GM12878 (cell line): ENCODE measurements around the gene SUFU. TPM values are rescaled to one million over a fixed set of nuclear protein-coding genes. Genes with fewer than 3 reads are reported as not detected.
A peak's percentile ranks its signal among the peaks of the same experiment; 100 is the strongest.

Source experiments
- ATAC-seq: fragments of 200-7000 bp; cut with Tn5 transposase; 3 replicates; pipeline ENCODE4 v1.9.1; 2020; ENCODE audit warnings: mild to moderate bottlenecking, moderate library complexity
- BruUV-seq: library from RNA; stranded (reverse); fragments of 400-500 nt; replicated peaks from 2 replicates; lab custom pipeline; 2021; lab: Mats Ljungman, UMichigan
- CTCF ChIA-PET: fragments of 300-600 bp; sonication (Branson Sonifier 250); formaldehyde crosslinking; extraction: SDS; loops from one replicate; lab custom pipeline; 2021; ENCODE audit warnings: inconsistent platforms; lab: Yijun Ruan, JAX
- POLR2A ChIA-PET: fragments of 350-600 bp; formaldehyde crosslinking; extraction: SDS; loops from one replicate; lab custom pipeline; 2021; ENCODE audit warnings: inconsistent platforms; lab: Charles Lee
- RAD21 ChIA-PET: fragments of 300-600 bp; sonication (Branson Sonifier 250); formaldehyde crosslinking; loops from one replicate; lab custom pipeline; 2023; ENCODE audit warnings: antibody characterized with exemption; ENCODE audit not compliant: unreplicated experiment; lab: Charles Lee
- SMC1A ChIA-PET: fragments of 300-600 bp; sonication (Branson Sonifier 250); formaldehyde crosslinking; loops from one replicate; lab custom pipeline; 2023; ENCODE audit not compliant: unreplicated experiment, uncharacterized antibody; lab: Charles Lee
- DNase-seq: peaks from one replicate; pipeline ENCODE4 v3.0.0-alpha.2; 2011; ENCODE audit warnings: low read depth, low spot score
- FAIRE-seq: peaks from 3 replicates; lab custom pipeline; 2011; peaks lifted over from hg19 to GRCh38; lab: Jason Lieb, UNC
- H2AFZ ChIP-seq: 2 replicates; pipeline ENCODE4 v1.6.0; 2011; ENCODE audit warnings: low read depth, low read length, control low read depth; ENCODE audit not compliant: control insufficient read depth
- H3K27ac ChIP-seq: 2 replicates; pipeline ENCODE4 v1.5.1; 2011; ENCODE audit warnings: control low read depth; ENCODE audit not compliant: control insufficient read depth, insufficient read depth
- H3K27me3 ChIP-seq, 2 experiments: replicated peaks in 1 of 2; 2 replicates each; pipeline versions ENCODE4 v1.6.0 to v1.6.1; 2011; ENCODE audit warnings: low read length in 1 of 2; ENCODE audit not compliant: control insufficient read depth in 2 of 2, insufficient read depth in 2 of 2
- H3K36me3 ChIP-seq, 2 experiments: 2 replicates each; pipeline ENCODE4 v1.5.1; 2011; ENCODE audit warnings: low read length in 1 of 2; ENCODE audit not compliant: control insufficient read depth in 2 of 2, insufficient read depth in 2 of 2
- H3K4me1 ChIP-seq: 2 replicates; pipeline ENCODE4 v1.6.1; 2011; ENCODE audit warnings: mild to moderate bottlenecking, low read length, moderate library complexity, mixed read lengths; ENCODE audit not compliant: control insufficient read depth, insufficient read depth
- H3K4me2 ChIP-seq: 2 replicates; pipeline ENCODE4 v1.6.0; 2011; ENCODE audit warnings: control low read depth; ENCODE audit not compliant: control insufficient read depth, insufficient read depth
- H3K4me3 ChIP-seq: fragments of 200-600 bp; sonication (generic); 2 replicates; pipeline ENCODE4 v1.5.1; 2016
- H3K79me2 ChIP-seq: 2 replicates; pipeline ENCODE4 v1.6.0; 2011; ENCODE audit warnings: low read length; ENCODE audit not compliant: control insufficient read depth, insufficient read depth
- H3K9ac ChIP-seq: 2 replicates; pipeline ENCODE4 v1.8.0; 2011; ENCODE audit warnings: low read length, control low read depth, mixed read lengths; ENCODE audit not compliant: control insufficient read depth, insufficient read depth
- H3K9me3 ChIP-seq: replicated peaks from 3 replicates; pipeline ENCODE4 v1.5.1; 2011; ENCODE audit warnings: mild to moderate bottlenecking, low read length; ENCODE audit not compliant: control insufficient read depth, insufficient read depth
- H4K20me1 ChIP-seq: 2 replicates; pipeline ENCODE4 v1.6.0; 2011; ENCODE audit not compliant: control insufficient read depth, insufficient read depth
- BACH1 ChIP-seq: fragments of 450-650 bp; IDR thresholded peaks from 2 replicates; pipeline ENCODE4 v1.6.1; 2017; ENCODE audit warnings: mild to moderate bottlenecking, borderline replicate concordance
- CHD2 ChIP-seq: IDR thresholded peaks from 2 replicates; pipeline ENCODE4 v1.6.1; 2011; ENCODE audit warnings: low read depth, low read length, improper control_type of control experiment, borderline replicate concordance
- LARP7 ChIP-seq: fragments of 450-650 bp; IDR thresholded peaks from 2 replicates; pipeline ENCODE4 v1.6.1; 2017; ENCODE audit warnings: mild to moderate bottlenecking
- NBN ChIP-seq: fragments of 450-650 bp; IDR thresholded peaks from 2 replicates; pipeline ENCODE4 v1.6.1; 2016
- NFYB ChIP-seq: IDR thresholded peaks from 2 replicates; pipeline ENCODE4 v1.6.1; 2011; ENCODE audit warnings: low read depth, mild to moderate bottlenecking, low read length, improper control_type of control experiment, moderate library complexity; ENCODE audit not compliant: insufficient read depth
- POLR2AphosphoS5 ChIP-seq: IDR thresholded peaks from 2 replicates; pipeline ENCODE4 v1.6.1; 2011; ENCODE audit warnings: mild to moderate bottlenecking, low read length, inconsistent platforms
- SIN3A ChIP-seq: IDR thresholded peaks from 2 replicates; pipeline ENCODE4 v1.6.1; 2012; ENCODE audit warnings: low read depth, low read length, improper control_type of control experiment
- STAT1 ChIP-seq: fragments of 450-650 bp; conservative IDR thresholded peaks from 2 replicates; pipeline ENCODE4 v1.6.1; 2014; ENCODE audit warnings: antibody characterized with exemption, mild to moderate bottlenecking
- TCF12 ChIP-seq: IDR thresholded peaks from 2 replicates; pipeline ENCODE4 v1.6.1; 2011; ENCODE audit warnings: low read depth, mild to moderate bottlenecking, low read length
- TCF3 ChIP-seq: IDR thresholded peaks from 2 replicates; pipeline ENCODE4 v1.6.1; 2012; ENCODE audit warnings: low read depth, mild to moderate bottlenecking, low read length, borderline replicate concordance; ENCODE audit not compliant: insufficient read depth
- WGBS: methylation state at CpG from one replicate; pipeline ENCODE4 v1.1.6; 2016; ENCODE audit warnings: low lambda C conversion rate; ENCODE audit not compliant: insufficient replicate concordance, insufficient coverage; ENCODE audit errors: missing lambda C conversion rate; 5-methylcytosine and 5-hydroxymethylcytosine counted together
- in situ Hi-C: fragments of 300-500 bp; cut with MboI; formaldehyde crosslinking; loops from 9 replicates; pipeline ENCODE4 v1.14.3; 2018; ENCODE audit warnings: mixed read lengths
- intact Hi-C: fragments of 100-400 bp; cut with micrococcal nuclease; formaldehyde crosslinking; loops from one replicate; pipeline ENCODE4 v1.14.2; 2022; ENCODE audit not compliant: unreplicated experiment
- polyA plus RNA-seq, 11 experiments: library from polyadenylated mRNA; depleted of rRNA in 4 of 11; unstranded in 6 of 11; stranded (reverse) in 5 of 11; fragments of >200 nt; fragmentation: Nextera tagmentation in 4 of 11; fragmentation: Illumina TruSeq in 1 of 11; extraction: Ambion mirVana in 4 of 11; extraction: Trizol in 1 of 11; gene quantifications; 1 replicate in 1 of 11; 2 replicates in 10 of 11; pipeline versions ENCODE4 v1.2.1 to v1.2.3, GENCODE V29; 2011 to 2016; ENCODE audit warnings: inconsistent platforms in 2 of 11, missing spikeins in 2 of 11, low read depth in 1 of 11
- total RNA-seq, 4 experiments: library from RNA; depleted of rRNA in 3 of 4; stranded (reverse); fragments of >200 nt in 3 of 4; fragmentation: Illumina TruSeq in 1 of 4; extraction: Trizol in 1 of 4; gene quantifications; 2 replicates each; pipeline versions ENCODE4 v1.2.1 to v1.2.3, GENCODE V29; 2013 to 2021
- TF ChIP-seq, protein P1 (sequence below): IDR thresholded peaks from 2 replicates; pipeline ENCODE4 v1.6.1; 2011; ENCODE audit warnings: borderline replicate concordance, low read depth, mild to moderate bottlenecking, moderate library complexity, mixed read lengths, low read length; ENCODE audit not compliant: insufficient read depth; ENCODE audit errors: extremely low read length
- TF ChIP-seq, protein P2 (sequence below): IDR thresholded peaks from 2 replicates; pipeline ENCODE4 v1.6.1; 2012; ENCODE audit warnings: low read depth, low read length, improper control_type of control experiment
- TF ChIP-seq, protein P3 (sequence below), 3 experiments: IDR thresholded peaks in 2 of 3; conservative IDR thresholded peaks in 1 of 3; 2 replicates each; pipeline ENCODE4 v1.5.1; 2011; ENCODE audit warnings: low read depth in 3 of 3, low read length in 3 of 3, mild to moderate bottlenecking in 3 of 3, control low read depth in 2 of 3, moderate library complexity in 2 of 3, inconsistent platforms in 1 of 3, mixed read lengths in 1 of 3; ENCODE audit not compliant: control insufficient read depth in 2 of 3, insufficient read depth in 1 of 3; ENCODE audit errors: extremely low read depth in 1 of 3

Gene SUFU
- total and polyA plus RNA-seq, 10 of the 15 experiments (the other 5 are each of a cell fraction or from before 2014, with no cell fraction given) = 0.68 to 7.7 (median 2.4) TPM

DNA sequence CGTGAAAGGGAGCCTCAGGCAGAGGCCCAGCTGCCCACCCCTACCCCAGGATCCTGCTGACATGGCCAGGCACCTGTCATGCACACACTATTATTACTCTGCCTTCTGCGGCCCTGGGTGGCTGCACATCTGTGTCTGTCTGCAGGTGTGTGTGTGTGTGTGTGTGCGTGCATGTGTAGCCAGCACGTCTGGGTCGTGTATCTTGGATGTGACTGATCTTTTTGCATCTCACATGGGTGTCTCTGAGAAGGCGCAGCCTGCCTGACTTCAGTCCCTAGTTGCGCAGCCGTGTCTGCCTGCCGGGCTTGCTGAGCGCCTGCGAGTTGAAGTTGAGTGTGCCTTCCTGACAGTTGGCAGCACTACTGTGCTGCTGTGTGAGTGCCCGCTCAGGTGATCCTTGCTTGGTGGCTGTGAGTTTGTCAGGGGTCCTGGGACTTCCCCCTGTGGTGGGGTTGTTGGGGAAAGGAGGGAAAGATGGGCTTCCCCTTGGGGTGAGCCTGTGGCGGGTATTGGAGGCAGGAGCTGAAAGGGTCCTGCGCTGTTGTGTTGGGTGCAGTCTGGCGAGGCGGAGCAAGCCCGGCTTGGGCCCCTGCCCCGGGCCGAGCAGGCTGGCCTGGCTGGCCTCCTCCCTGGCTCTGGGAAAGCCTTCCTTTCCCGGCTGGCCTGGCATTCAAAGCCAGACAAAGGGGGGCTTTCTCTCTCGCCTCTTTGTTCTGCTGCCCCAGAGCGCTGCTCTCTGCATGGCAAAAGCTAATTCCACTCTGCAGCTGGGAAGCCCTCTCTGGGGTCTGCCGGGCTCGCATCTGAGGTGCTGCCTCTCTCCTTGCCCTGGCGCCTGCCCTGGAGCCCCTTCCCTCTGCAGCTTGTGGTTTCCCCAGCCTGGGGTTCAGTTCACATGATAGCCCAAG lies 145.4 kb downstream of the SUFU start (continued):
- TF ChIP-seq, protein P1, sequence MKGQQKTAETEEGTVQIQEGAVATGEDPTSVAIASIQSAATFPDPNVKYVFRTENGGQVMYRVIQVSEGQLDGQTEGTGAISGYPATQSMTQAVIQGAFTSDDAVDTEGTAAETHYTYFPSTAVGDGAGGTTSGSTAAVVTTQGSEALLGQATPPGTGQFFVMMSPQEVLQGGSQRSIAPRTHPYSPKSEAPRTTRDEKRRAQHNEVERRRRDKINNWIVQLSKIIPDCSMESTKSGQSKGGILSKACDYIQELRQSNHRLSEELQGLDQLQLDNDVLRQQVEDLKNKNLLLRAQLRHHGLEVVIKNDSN = no peak
- TF ChIP-seq TCF3 (peak; percentile 41; the same call in 1 of the 2 replicates), TCF12 (0 out of 2 replicates have a peak, but pooled peaks have one; percentile 10), NBN (peak; percentile 38; the same call in 1 of the 2 replicates), POLR2AphosphoS5 (peak; percentile 31; the same call in 1 of the 2 replicates), SIN3A (no peak), BACH1 (no peak)

DNA sequence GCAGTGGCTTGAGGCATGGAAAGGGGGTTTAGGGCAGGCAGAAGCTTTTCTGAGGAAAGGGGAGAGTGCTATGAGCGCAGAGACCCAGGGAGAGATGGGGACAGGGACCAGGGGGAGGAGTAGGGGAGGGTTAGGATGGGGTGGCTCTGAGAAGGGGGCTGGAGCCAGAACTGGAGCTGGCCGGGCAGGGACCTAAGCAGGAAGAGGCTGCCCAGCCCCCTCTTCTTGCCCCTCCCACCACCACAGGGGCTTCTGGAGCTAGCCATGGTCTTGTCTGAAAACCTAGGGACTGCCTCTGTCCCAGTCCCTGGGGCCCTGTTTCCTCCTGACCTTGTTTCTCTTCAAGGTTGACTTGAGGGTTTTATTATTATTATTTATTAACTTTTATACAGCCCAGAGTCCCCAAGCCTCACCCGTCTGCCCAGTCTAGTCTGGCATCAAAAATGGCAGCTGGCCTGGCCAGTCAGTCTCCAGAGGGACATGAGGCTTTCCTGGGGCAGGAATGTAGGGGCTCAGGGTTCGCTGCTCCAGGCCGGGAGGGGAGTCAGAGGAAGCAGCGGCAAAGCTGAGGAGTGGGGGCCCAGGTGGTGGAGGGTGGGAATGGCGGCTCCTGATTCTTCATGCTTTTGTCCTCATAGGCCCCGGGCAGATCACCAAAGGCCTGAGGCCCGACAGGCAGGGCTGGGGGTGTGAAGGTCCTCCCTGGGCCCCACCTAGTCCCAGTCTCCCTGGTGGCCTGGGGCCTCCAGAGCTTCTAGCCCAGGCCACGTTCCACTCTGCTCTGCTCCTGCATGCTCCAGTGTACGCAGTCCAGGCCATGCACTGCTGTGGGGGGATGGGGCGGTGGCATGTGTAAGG lies 146.3 kb downstream of the SUFU start:
- SMC1A ChIA-PET = interaction anchor here (0.9 to 9.3 kb wide), 9 partner anchors 9 to 147 kb away, joined by 3 to 103 read pairs (median 6); partner anchors contain the start of genes ACTR1A, ARL3 and SFXN2
- H3K9me3 ChIP-seq = no peaks in the 10 kb centered on the region
- peaks cover 14 to 16% of the 10 kb centered on the region in 2 experiments for H3K36me3 ChIP-seq
- peak overlapping the region; percentile 99 for H3K9ac ChIP-seq
- RAD21 ChIA-PET = interaction anchor here (0.6 to 7.1 kb wide), 11 partner anchors 8 to 826 kb away, joined by 3 to 81 read pairs (median 6); partner anchors contain the start of genes ARL3, CNNM2, SFXN2 and SUFU
- H3K4me3 ChIP-seq = peak overlapping the region; percentile 93
- peaks cover 66% of the 10 kb centered on the region for H3K4me1 ChIP-seq
- DNase-seq = no peak
- FAIRE-seq = no peak
- peak overlapping the region; percentile 96 for H3K27ac ChIP-seq
- ATAC-seq = no peak
- BruUV-seq = no TSS peak
- intact Hi-C loops = loop anchor here (10.0 kb wide), 2 partner anchors 255 to 545 kb away; partner anchors contain the start of genes NFKB2 and NT5C2
- H4K20me1 ChIP-seq = no peaks in the 10 kb centered on the region
- no peak overlapping the region for H2AFZ ChIP-seq
- CTCF ChIA-PET = interaction anchor here (0.7 to 13.5 kb wide), 12 partner anchors 9 to 251 kb away, joined by 3 to 128 read pairs (median 4); no protein-coding TSS in a partner anchor
- no peaks in the 10 kb centered on the region for H3K27me3 ChIP-seq
- in situ Hi-C loops = no loop called here
- H3K4me2 ChIP-seq = peak overlapping the region; percentile 98
- H3K79me2 ChIP-seq = peaks cover 87% of the 10 kb centered on the region
- 68% methylated on average over 11 of the region's 12 CpGs for WGBS
- POLR2A ChIA-PET = interaction anchor here (0.6 to 14.1 kb wide), 16 partner anchors 8 to 961 kb away, joined by 3 to 151 read pairs (median 5); partner anchors contain the start of genes ACTR1A, ARL3 and SFXN2
- TF ChIP-seq CHD2 (peak; percentile 44; the same call in 1 of the 2 replicates), NFYB (no peak), STAT1 (no peak), LARP7 (0 out of 2 replicates have a peak, but pooled peaks have one; percentile 33)
- TF ChIP-seq, protein P2, sequence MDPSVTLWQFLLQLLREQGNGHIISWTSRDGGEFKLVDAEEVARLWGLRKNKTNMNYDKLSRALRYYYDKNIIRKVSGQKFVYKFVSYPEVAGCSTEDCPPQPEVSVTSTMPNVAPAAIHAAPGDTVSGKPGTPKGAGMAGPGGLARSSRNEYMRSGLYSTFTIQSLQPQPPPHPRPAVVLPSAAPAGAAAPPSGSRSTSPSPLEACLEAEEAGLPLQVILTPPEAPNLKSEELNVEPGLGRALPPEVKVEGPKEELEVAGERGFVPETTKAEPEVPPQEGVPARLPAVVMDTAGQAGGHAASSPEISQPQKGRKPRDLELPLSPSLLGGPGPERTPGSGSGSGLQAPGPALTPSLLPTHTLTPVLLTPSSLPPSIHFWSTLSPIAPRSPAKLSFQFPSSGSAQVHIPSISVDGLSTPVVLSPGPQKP = no peak
- TF ChIP-seq, protein P3, sequence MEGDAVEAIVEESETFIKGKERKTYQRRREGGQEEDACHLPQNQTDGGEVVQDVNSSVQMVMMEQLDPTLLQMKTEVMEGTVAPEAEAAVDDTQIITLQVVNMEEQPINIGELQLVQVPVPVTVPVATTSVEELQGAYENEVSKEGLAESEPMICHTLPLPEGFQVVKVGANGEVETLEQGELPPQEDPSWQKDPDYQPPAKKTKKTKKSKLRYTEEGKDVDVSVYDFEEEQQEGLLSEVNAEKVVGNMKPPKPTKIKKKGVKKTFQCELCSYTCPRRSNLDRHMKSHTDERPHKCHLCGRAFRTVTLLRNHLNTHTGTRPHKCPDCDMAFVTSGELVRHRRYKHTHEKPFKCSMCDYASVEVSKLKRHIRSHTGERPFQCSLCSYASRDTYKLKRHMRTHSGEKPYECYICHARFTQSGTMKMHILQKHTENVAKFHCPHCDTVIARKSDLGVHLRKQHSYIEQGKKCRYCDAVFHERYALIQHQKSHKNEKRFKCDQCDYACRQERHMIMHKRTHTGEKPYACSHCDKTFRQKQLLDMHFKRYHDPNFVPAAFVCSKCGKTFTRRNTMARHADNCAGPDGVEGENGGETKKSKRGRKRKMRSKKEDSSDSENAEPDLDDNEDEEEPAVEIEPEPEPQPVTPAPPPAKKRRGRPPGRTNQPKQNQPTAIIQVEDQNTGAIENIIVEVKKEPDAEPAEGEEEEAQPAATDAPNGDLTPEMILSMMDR (IDR thresholded peaks at IDR 0.05 in 2 of 3, conservative IDR thresholded peaks at IDR 0.05 in 1 of 3; ENCODE audit: control insufficient read depth in 2 of 3, extremely low read depth in 1 of 3, insufficient read depth in 1 of 3, low read depth in 3 of 3, low read length in 3 of 3) = 0 out of 6 replicates have a peak, but pooled peaks of 1 of the 3 experiments have one; percentile 3
